Lower leg skin (tissue), 4 donors: ENCODE data around the gene UBE2V1. TPM values are rescaled to one million over a fixed set of nuclear protein-coding genes. Genes with fewer than 3 reads are reported as not detected.

Source experiments
- DNase-seq, 2 donors: peaks; one replicate each; pipeline ENCODE4 v3.0.0-alpha.2; 2019; ENCODE audit warnings: low spot score in 2 of 2
- H3K4me3 ChIP-seq: fragments of 200-600 bp; sonication (generic); 2 replicates; pipeline ENCODE4 v1.5.1; 2017; ENCODE audit warnings: mild to moderate bottlenecking, low read depth; ENCODE audit not compliant: poor library complexity, severe bottlenecking
- POLR2A ChIP-seq, 2 donors: fragments of 450-650 bp; IDR thresholded peaks; one replicate each; pipeline ENCODE4 v1.6.1; 2016 to 2017; ENCODE audit warnings: antibody characterized with exemption in 2 of 2, mild to moderate bottlenecking in 1 of 2, moderate library complexity in 1 of 2
- WGBS, 2 donors: methylation state at CpG; one replicate each; pipeline ENCODE4 v1.1.5; 2018; 5-methylcytosine and 5-hydroxymethylcytosine counted together
- intact Hi-C: fragments of 100-400 bp; cut with DNase I; formaldehyde crosslinking; loops from one replicate; pipeline ENCODE4 v1.15.0; 2023; ENCODE audit warnings: low total_unique reads
- total RNA-seq, 4 donors: library from RNA; depleted of rRNA; stranded (reverse); fragments of >200 nt; gene quantifications; one replicate each; pipeline ENCODE4 v1.1.0, GENCODE V29; 2016
- TF ChIP-seq, protein P1 (sequence below), 3 donors: fragments of 450-650 bp; IDR thresholded peaks; one replicate each; pipeline ENCODE4 v1.5.1; 2016; ENCODE audit warnings: antibody characterized with exemption in 3 of 3, mild to moderate bottlenecking in 3 of 3, moderate library complexity in 2 of 3

The UBE2V1 gene
- total RNA-seq, 4 donors from 2014 or later: 50.8 to 105 (median 75.6) TPM

DNA sequence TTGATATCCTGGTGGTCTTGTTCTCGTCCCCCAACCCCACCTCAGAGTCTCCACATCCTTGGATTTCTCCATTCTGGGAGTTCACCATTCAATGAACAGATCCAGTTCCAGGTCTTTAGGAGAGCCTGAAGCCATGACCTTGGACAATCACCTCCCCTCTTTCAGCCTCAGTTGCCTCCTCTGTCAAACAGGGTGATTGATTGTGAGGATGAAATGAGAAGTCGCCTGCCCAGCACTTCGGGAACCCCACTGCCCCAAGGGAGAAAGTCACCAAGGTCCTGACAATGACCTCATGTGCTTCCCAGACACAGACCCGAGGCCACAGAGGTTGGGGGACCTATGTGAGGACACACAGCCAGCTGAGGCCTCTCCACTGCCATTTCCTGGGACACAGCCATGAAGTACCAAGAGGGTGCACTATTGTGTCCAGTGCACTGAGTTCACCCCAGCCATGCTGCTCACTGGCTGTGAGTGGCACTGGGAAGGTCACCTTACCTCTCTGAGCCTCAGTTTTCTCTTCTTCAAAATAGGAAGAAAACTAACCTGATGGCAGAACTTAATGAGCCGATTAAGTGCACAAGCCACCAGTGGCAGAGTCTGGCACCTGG, 68.5 kb downstream of the UBE2V1 start:
- 94 to 95% methylated on average over 5 of the region's 5 CpGs for WGBS, 2 donors
- H3K4me3 ChIP-seq: no peak overlapping the region
- no peak for DNase-seq
- TF ChIP-seq, protein P1, sequence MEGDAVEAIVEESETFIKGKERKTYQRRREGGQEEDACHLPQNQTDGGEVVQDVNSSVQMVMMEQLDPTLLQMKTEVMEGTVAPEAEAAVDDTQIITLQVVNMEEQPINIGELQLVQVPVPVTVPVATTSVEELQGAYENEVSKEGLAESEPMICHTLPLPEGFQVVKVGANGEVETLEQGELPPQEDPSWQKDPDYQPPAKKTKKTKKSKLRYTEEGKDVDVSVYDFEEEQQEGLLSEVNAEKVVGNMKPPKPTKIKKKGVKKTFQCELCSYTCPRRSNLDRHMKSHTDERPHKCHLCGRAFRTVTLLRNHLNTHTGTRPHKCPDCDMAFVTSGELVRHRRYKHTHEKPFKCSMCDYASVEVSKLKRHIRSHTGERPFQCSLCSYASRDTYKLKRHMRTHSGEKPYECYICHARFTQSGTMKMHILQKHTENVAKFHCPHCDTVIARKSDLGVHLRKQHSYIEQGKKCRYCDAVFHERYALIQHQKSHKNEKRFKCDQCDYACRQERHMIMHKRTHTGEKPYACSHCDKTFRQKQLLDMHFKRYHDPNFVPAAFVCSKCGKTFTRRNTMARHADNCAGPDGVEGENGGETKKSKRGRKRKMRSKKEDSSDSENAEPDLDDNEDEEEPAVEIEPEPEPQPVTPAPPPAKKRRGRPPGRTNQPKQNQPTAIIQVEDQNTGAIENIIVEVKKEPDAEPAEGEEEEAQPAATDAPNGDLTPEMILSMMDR (IDR thresholded peaks at IDR 0.05): no peak
- no peak for TF ChIP-seq POLR2A (IDR thresholded peaks at IDR 0.05)
- intact Hi-C loops: no loop called here

DNA sequence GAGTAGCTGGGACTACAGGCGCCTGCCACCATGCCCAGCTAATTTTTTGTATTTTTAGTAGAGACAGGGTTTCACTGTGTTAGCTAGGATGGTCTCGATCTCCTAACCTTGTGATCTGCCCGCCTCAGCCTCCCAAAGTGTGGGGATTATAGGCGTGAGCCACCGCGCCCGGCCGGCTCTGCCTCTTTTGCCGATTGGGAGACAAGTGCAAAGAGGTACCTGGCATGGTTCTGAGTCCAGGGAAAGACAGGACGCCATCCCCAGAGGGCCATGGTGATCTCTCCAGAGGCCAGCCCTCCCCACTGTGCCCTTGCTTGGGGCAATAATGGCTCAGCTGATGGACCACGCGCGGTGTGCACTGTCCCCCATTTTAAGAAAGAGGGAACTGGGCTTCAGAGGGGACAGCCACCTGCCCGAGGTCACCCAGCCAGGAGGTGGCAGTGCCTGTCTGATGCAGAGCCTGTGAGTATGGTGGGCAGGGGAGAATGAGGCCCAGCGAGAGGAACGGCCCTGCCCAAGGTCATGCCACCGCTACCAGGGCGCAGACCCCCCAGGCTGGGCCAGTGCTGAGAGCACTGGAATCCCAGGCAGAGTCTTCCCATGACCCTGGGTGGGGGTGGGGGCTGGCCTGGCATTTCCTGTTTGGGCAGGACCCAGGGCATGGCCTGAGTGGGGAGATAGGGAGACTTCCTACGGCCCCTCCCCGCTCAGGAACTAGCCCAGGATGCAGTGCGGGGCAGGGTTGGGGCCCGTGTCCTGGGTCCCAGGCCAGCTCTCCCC, 69.2 kb downstream of the UBE2V1 start:
- 92% methylated on average over 18 to 22 of the region's 22 CpGs for WGBS, 2 donors
- intact Hi-C loops: no loop called here
- TF ChIP-seq, protein P1 (IDR thresholded peaks at IDR 0.05): no peak
- TF ChIP-seq POLR2A (IDR thresholded peaks at IDR 0.05): no peak
- H3K4me3 ChIP-seq: no peak overlapping the region
- DNase-seq: no peak

DNA sequence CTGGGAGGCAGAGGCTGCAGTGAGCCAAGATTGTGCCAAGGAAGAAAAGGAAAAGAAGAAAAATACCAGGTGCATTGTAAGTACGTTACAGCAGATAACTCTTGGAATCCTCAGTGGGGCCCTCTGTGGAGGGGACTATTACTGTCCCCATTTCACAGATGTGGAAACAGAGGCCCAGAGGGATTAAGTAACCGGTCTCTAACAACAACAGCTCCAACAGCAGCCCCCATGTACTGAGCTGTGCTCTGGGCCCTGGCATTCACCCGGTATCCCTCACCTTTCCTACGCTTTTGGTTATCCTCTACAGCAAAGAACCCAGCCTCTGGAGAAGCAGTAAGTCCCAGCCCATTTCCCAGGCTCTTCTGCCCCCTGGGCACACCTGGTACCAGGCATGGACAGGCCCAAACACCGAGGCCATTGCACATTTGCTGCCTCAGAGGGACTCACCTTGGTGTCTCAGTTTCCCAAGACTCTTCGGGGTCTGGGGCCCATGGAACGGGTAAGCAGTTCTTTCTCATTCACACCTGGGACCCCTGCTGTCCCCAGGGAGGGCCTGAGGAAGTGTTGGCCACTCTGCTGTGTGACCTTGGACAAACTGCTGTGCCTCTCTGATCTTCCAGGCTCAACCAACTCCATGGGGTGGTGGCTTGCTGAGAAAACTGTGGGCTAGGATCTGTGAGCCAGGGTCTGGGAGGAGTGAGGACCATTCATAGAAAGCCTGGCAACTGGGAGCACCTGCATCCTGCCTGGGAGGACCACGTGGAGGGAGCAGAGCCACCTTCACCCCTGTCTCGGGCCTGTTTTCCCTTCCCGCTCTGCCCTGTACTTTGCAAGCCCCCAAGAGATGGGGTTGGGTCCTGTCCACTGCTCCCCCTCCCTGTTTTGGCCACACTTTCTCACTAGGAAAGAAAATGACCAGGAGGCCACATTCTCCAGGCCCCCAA, 70.3 kb downstream of the UBE2V1 start:
- WGBS, 2 donors: 89 to 95% methylated on average over 10 of the region's 10 CpGs
- intact Hi-C loops: no loop called here
- no peak for DNase-seq
- no peak overlapping the region for H3K4me3 ChIP-seq
- no peak for TF ChIP-seq POLR2A (IDR thresholded peaks at IDR 0.05)
- TF ChIP-seq, protein P1 (IDR thresholded peaks at IDR 0.05): no peak

DNA sequence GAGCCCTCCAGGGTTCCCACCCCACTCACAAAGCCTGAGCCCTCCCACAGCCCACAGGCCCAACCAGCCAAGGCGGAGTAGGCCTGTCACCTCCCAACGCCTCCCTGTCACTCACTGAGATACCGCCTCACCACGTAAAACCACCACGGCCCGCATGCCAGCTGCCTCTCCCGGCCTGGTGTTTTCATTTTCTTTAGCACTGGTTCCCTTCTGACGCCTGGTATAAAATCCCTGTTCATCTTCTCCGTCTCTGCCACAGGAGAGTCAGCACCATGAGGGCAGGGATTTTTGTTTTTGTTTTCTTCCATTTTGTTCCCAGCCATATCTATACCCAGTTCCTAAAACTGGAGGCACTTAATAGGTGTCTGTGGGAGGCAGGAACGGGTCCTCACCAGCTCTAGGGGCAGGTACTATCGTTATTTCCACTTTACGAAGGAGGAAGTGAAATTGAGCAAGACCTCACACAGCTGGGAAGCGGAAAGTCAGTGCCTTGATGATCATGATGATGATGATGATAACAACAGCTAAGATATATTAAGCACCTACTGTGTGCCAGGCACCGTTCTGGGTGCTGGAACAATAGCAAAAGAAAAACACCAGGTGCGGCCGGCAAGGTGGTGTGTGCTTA, 71.6 kb downstream of the UBE2V1 start:
- H3K4me3 ChIP-seq: no peak overlapping the region
- intact Hi-C loops: no loop called here
- TF ChIP-seq, protein P1 (IDR thresholded peaks at IDR 0.05): no peak
- DNase-seq: no peak
- WGBS, 2 donors: 72 to 74% methylated on average over 16 of the region's 16 CpGs

DNA sequence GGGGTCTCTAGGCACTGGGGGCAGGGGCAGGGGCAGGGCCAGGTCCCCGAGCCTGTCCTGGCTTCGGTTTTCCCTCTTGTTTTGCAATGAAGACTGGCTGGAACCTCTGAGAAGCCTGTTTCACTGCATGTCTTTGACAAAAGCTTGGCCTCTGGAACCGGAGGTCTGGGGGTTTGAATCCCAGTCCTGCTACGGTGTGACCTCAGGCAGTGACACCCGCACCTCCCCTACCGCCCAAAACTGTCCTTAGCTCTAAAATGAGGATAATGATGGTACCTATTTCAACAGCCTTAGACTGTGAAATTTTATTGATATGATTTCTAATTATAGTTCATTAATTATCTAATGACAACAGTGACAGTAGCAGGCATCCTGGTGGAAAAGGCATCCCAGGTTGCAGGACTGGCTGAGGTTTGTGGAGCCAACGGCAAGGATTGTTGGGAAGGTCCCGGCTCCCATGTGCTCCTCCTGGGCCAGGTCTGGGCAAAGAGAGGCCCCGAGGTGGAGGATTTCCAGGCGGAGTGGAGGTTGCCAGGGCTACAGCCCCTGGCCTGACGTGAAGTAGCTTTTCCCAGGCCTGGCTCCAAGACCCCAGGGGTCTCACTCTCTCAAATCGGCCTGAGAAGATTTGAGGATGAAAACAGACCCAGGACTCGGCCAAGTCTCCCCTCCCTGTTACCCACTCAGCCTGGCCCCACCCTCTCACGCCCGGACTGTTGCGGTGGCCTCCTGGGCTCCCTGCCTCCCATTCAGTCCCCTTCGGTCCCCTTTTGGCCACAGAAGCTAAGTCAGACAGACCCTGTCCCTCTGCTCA, 72.3 kb downstream of the UBE2V1 start:
- intact Hi-C loops: no loop called here
- TF ChIP-seq POLR2A (IDR thresholded peaks at IDR 0.05): no peak
- TF ChIP-seq, protein P1 (IDR thresholded peaks at IDR 0.05): no peak
- no peak for DNase-seq
- 74 to 81% methylated on average over 15 to 17 of the region's 17 CpGs for WGBS, 2 donors
- H3K4me3 ChIP-seq: no peak overlapping the region
